T-helper 1 cell treated with Interleukin-12 subunit alpha and Interleukin-12 subunit beta and Interleukin-4 antibody, amounts not matched to agents 30 ng/mL and 1 ng/mL, for 36 hours (primary cell): ENCODE results near the gene NCAM1. TPM values are rescaled to one million over a fixed set of nuclear protein-coding genes. Genes with fewer than 3 reads are reported as not detected.

Source experiments
- intact Hi-C: fragments of 100-400 bp; cut with micrococcal nuclease; formaldehyde crosslinking; loops from one replicate; pipeline ENCODE4 v1.15.1; 2024
- total RNA-seq: library from RNA; stranded (reverse); gene quantifications from 2 replicates; pipeline ENCODE4 v1.2.3, GENCODE V29; 2022

The NCAM1 gene
- total RNA-seq, 1 donor from 2014 or later = 1.8 TPM

DNA sequence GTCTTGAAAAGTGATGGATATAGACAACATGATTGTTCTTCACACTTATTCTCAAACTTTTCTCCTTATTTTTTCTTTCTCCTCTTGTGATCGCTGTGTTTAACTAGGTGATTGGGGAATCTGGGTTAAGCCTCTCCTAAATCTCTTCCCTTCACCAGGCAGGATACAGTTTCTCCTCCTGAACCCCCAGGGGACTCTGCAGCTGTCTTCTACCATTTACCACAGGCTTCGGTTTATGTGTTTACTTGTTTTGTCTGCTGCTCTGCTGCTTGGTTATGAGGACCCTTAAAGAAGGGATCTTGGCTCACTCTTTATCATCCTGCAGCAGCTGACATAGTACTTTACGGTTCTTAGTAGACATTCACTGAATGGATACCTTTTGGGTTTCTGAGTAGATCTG is 124.2 kb downstream of the NCAM1 start:
- intact Hi-C loops = no loop called here

DNA sequence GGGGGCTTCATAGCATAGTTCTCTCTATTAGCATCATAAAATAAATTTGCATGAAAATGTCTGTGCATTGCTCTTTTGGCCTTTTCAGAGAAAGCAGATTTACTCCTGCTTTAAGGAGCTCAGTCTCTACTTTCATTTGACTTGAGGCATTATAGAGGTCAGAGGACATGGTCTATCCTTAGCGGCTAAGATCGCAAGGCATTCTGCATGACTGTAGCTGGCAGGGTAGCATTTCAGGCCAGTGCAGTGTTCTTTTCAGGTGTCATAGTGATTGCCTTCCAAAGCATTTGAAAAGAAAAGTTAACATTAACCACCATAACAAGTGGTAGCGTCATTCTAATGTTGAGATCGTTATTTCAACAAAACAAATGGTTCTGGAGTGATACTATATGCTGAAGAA is 126.5 kb downstream of the NCAM1 start:
- intact Hi-C loops = no loop called here

DNA sequence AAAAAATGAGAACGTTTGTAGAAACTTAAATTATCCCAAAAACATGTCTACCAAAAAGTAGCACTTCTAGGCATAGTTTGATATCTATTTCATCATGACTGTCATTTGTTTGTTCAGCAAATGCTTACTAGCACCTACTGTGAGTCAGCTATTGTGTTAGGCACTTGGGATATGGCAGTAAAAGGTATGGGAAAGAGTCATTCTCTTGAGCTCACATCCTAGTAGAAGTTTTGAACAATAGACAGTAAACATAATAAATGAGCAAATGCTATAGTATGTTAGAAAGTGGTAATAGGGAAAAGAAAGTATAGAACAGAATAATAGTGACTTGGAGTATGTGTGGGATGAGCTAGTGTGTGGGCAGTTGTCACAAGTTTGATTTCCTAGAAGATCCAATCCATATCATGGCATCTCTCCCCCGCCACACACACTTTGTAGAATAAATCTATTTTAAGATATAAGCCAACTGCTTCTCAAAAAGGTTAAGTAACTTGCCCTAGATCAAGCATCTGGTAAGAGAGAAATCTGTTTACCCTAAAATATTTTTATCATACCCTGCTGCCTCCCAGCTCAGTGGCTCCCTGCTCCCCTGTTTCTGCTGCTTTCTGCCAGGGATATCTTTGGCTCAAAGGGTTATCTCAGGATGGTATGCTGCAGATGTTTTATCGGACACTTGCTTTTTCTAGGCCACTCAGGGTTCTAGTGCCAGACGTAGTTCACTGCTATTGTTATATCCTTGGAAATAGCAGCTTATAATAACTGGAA is 129.7 kb downstream of the NCAM1 start:
- intact Hi-C loops = no loop called here

DNA sequence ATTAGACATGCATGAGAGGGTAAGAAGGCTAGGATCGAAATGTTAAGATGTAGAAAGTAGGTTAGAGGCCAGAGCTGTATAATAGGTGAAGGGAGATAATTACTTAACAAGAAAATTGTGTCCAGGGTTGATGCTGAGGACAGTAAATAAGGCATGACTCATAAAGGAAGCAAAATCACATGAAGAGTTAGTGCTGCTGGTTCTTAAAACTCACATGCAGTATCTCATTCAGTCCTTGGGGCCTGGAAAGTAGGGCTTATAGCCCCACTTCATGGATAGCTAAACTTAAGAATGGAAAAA is 130.2 kb downstream of the NCAM1 start:
- intact Hi-C loops = no loop called here

DNA sequence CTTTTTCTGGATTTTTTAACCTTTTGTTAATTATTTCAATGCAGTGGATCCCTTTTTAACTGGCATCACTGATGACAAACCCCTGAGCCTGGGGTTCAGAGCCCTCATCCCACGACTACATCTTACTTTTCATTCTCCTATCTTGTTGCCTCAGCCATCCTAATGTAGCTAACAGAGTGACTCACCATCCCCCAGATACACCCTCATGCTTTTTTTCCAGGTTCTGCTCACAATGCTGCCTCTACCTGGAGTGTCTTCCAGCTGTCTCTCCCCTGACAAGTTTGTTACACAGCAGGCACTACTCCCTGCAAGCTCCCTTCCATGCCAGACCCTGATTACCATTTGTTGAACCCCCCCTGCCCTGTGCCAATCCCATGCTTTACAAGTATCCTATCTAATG is 135.4 kb downstream of the NCAM1 start:
- intact Hi-C loops = no loop called here

DNA sequence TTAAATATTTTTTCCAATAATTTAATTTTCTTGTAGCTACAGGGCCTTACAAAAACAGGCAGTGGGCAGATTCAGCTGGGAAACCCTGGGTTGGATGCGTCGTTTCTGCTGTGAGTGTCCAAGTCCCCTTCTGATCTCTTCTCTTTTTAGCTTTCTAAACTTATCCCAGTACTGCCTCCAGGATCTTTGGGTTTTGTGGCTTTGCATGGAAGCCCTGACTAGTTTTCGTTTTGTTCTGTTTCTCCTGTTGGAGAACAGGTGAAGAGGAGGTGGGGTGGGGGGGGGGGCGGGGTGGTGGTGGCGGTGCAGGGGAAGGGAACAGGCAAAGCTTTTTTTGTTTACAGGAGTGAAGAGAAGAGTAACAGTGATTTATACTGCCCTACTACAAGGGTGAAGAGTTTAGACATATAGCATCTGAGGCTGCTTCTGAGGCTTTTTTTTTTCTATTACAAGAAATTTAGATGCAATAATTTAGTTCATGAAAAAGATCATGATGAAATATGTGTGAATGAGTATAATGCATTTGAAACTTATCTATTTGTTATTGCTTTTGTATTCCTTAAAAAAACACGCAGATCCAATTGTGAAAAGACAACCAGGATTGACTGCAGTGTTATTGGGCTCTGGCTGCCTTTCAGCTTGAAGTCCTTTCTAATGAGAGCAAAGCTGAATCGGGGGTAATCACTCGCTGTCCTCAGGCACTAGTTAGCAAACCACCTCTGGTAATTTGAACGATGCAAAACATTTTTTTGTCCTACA is 142.9 kb downstream of the NCAM1 start:
- intact Hi-C loops = no loop called here

DNA sequence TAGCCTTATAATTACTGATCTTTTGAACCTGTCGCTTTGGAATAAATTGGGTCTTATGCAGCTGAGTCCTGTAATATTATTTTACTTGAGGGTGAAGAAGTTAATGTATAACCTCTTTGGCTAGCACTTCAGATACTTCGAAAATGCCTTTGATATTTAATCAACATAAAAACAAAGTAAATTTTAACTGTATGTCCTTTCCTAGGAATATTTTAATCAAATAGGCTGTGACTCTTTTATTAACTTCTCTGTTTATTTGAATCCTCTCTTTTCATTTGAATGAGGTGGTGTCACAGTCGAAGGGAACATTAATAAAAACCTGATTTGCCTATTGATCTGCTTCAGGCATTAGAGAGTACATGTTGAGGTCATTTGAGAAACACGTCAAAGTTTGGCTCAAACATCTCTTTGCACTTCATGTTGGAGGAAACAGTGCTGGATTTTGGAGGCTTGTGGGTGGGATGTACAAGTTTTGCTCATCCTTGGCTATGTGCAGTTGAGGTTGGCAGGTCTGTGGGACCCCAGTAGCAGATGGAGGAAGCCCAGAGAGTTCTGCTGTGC is 143.6 kb downstream of the NCAM1 start:
- intact Hi-C loops = no loop called here

DNA sequence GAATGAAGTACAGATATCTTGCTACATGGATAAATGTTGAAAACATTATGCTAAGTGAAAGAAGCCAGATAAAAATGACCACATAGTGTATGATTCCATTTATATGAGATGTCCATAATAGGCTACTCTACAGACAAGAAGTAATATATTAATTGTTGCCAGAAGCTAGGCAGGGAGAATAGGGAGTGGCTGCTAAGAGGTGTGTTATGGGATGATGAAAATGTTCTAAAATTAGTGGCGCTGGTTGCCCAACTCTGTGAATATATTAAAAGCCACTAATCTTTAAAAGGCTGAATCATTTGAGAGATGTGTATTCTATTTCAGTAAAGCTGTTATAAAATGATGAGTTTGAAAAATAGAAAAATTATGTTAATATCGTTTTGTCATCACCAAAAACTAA is 144.4 kb downstream of the NCAM1 start:
- intact Hi-C loops = no loop called here

DNA sequence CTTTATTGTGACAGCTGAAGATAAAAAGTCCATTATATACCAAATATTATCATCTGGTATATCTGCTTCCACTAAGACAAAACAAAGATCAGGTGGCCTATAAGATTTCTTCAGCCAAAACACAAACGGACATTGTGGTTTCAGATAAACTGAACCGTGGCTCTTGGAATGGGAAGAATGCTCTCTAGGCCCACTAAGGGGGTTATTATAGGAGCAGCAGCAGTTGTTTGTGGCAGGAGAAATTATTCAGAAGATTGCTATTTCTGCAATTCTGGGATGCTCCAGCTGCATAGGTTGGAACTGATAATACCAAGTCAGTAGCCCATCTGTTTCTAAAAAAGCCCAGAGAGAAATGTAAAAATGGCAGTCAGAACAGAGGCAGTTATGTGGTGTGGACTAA is 145.3 kb downstream of the NCAM1 start:
- intact Hi-C loops = no loop called here

DNA sequence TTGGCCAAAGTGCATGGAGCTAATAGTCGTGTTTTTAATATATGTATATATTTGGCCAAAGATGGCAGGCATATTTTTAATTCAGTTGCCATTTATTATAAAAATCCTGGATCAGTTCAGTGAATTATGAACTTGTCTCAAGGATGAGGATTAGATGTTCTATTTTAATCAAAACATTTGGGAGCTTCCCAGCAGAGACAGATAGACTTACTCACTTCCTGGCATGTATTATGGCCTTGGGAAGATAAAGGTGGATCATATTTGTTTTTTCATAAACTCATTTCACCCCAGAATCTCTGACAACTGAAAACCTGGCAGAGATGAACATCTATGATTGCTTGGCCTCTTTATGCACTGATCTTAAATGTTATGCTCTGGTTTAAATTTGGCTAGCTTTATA is 148.8 kb downstream of the NCAM1 start:
- intact Hi-C loops = loop anchor here (5.0 to 10.0 kb wide), 2 partner anchors 175 to 818 kb away; no protein-coding TSS in a partner anchor

DNA sequence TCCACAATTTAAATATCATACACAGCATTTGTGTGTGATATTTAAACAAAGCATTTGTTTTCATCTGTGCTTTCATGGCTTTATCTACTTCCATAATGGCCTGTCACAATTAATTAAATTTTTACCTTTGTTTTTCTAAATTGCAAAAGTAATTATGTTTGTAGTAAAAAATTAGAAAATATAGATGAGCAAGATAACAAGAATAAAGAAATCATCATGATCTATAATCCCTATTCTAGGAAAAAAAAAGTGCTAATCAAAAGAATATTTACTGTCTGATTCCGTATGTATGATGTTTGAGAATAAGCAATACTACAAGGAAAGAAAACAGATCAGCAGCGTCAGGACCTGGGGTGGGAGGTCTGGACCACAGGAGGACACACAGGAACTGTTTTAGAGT is 149.9 kb downstream of the NCAM1 start:
- intact Hi-C loops = loop anchor here (5.0 to 10.0 kb wide), 2 partner anchors 174 to 819 kb away; no protein-coding TSS in a partner anchor

DNA sequence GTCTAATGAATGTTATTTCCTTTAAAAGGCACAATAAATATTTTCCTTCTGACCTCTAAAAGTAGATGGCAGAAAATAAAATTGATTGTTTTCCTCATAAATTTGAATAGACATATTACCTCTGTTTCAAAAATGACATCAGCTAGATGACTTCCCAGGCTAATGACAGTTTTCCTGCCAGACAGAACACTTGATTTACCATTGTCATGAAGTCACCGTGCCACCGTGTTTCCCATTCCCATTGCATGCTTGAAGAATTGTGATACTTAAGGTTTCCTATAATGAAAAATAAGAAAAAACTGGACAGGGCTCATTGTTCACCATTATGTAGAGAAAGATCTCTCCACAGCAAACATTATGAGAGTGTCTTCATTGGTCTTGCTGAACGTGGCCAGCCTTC is 151.1 kb downstream of the NCAM1 start:
- intact Hi-C loops = loop anchor here (5.0 to 10.0 kb wide), 2 partner anchors 172 to 820 kb away; no protein-coding TSS in a partner anchor

DNA sequence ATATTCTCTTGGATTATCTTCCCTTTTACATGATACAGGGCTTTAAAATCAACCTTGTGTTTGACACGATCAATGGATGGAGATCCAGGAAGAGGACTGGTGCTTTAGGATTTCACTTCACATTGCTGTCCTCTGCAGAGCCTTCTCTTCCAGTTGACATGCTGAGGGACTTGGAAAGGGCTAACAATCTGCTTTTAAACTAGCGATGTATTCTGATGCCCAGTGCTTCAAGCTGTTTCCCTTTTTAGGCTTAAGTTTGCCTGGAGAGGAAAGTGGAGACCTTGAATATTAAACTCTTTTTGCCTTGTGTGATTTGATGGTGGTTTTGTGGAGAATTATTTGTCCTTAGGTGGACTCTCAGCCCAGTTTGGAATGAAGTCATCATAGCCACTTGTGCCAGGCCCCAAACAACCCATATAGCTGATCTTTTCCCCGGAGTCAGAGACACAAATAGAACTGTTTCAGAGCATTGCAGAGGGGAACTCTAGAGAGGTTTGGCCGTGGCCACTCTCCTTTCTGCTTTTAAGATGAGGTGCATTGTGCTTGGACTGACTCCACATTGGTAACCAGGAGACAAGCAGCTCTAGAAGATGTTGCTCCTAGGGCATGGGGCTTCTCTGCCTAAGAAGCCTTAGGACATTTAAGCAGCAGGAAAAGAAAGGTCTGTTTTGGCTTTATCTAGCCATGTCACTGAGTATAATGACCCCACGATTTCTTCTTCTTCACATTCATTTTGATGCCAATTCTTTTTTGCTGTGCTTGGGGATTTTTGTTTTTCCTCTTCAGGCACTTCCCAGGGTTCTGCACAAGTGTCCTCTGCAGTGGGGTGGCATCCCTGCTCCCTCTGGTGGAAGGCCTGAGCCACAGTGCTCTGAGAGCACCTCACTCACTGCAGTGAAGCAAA is 152.8 kb downstream of the NCAM1 start:
- intact Hi-C loops = loop anchor here (1.0 to 10.0 kb wide), 5 partner anchors 171 to 895 kb away; no protein-coding TSS in a partner anchor

DNA sequence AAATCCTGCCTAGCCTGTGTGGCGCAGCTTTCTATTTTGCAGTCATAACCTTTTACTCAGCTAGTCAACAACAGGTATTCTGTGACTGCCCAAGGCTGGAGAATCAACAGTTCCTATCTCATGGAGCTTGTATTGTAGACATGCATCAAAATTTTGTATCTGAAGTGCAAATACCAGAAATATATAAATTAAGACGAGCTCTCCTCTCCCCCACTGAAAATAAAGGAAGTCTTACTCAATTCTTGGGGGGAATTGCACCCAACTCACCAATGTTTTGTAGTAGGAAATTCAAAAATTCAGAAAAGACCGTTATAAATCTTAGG is 153.4 kb downstream of the NCAM1 start:
- intact Hi-C loops = loop anchor here (1.0 to 10.0 kb wide), 5 partner anchors 170 to 895 kb away; no protein-coding TSS in a partner anchor

DNA sequence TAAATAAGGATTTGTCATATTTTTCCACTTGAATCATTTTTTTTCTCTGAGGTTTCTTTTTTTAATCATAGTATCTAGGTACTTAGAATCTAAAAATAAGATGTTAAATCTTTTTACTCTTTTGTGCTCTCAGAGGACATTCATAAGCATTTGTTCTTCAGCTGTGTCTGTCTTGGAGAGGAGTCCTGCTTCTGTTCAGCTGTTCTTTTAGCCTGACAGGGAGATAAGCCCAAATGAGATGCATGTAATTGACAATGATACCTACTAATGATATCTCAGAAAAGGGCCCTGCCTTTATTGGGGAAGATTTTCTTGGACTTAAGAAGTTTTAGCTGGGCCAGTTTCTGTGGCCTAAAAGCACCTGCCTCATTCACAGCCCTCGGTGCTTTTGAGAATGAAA is 156.9 kb downstream of the NCAM1 start:
- intact Hi-C loops = loop anchor here (10.0 kb wide), 1 partner anchor 167 kb away; no protein-coding TSS in a partner anchor

DNA sequence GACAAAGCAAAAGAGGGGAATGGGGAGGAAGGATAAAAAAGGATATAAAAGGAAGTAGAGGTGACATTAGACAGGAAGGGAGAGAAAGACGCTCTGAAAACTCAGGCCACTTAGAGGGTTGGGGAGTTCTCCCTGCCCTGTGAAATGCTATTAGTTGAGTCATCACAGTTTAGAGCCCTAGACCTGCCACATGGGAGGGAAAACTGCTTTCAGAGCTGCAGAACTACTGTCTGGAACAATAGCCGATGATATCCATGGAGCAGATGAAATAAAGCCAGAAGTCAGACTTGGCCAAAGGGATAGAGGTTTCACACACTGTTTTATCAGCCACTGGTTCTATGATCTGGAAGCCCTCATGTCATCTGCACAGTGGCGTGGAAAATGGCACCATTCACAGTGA is 157.9 kb downstream of the NCAM1 start:
- intact Hi-C loops = loop anchor here (10.0 kb wide), 1 partner anchor 166 kb away; no protein-coding TSS in a partner anchor

DNA sequence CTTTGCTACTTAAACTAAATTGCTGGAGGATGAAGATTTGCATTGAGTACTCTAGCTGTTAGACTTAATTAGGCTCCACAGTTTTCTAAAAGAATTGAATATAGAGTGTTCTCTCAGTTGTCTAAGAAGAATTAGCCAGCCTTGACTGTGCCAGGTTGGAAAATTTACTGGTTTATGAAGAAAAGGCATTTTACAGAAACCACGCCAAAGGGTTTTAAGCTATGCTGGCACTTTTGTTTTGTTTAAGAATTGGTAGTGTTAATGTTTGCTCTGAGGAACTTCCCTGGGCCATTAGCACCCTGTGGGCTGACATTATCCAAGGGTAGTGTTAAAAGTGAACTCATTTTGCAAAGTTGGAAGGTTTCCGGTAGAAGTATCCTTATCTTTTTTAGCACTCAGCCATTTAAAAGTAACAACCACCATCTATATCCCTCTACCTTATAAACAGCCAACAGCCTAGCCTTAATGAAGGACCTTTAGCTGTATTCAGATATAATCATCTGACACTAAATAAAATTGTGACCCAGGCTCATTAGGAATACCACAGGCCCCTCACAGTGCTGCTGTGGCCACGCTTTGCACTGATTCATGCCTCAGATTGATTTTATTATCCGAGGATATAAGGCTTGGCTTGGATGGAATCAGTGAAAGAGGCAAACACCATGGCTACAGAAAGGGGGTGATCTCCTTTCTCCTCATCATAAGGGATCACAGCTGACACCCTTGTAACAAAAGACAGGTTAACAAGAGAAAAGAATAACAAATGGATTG is 158.9 kb downstream of the NCAM1 start:
- intact Hi-C loops = loop anchor here (10.0 kb wide), 1 partner anchor 165 kb away; no protein-coding TSS in a partner anchor

DNA sequence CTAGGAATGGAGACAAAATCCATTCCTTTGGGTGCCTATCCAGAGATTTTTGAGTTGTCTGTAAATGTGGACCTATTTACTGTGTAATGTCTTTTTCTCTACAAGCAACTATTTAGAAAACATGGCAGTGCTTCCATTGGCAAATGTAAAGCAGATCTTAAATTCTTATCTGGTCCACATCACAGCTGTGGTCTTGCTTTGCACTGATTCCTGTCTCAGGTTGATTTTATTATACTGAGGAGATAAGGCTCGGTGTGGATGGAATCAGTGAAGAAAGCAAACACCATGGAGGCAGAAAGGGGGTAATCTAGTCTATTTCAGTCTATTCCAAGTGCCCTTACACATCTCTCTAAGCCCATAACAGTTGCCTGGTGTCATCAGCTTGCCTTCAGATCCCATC is 160.5 kb downstream of the NCAM1 start:
- intact Hi-C loops = no loop called here

DNA sequence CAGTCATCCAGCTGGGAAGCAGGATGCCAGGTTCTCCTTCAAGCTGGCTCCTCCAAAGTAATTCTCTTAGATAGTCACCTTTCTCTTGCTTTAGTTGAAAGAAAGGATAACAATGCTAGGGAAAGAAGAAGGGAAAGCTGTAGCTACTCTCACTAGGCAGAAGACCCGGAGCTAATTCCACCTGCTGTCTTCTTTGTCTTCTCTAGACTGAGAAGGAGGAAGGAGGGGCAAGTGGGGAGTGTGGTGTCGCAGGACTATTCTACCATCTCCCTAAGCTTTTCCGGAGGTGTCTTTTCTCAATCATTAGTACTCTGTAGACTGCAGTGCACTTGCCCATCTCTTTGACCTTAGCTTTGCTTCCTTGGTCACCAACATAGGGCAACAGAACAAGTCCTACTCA is 162.8 kb downstream of the NCAM1 start:
- intact Hi-C loops = no loop called here

DNA sequence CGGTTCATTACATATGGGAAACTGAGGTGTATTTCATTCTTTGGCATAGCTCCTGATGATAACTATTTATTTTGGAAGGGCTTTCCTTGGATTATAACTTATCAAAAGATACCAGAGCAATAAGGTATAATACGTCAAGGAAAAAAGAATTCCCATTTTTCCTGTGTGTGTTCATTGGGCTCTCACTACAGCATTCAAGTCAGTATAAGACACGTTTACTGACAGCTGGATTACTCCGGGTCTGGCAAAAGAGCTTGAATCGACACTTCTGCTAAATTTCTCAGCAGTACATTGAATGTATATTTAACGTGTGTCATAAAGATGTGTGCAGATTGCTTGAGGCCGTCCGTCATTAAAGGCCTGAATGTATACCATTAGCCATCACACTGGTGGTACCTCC is 163.4 kb downstream of the NCAM1 start:
- intact Hi-C loops = no loop called here
